HG03135 (cell line): ENCODE data around the gene PCYOX1L.

Experiments
- ATAC-seq: cut with Tn5 transposase; IDR thresholded peaks from one replicate; pipeline ENCODE4 v1.9.1; 2021; ENCODE audit warnings: mild to moderate bottlenecking, moderate library complexity; ENCODE audit not compliant: unreplicated experiment

Gene PCYOX1L

DNA sequence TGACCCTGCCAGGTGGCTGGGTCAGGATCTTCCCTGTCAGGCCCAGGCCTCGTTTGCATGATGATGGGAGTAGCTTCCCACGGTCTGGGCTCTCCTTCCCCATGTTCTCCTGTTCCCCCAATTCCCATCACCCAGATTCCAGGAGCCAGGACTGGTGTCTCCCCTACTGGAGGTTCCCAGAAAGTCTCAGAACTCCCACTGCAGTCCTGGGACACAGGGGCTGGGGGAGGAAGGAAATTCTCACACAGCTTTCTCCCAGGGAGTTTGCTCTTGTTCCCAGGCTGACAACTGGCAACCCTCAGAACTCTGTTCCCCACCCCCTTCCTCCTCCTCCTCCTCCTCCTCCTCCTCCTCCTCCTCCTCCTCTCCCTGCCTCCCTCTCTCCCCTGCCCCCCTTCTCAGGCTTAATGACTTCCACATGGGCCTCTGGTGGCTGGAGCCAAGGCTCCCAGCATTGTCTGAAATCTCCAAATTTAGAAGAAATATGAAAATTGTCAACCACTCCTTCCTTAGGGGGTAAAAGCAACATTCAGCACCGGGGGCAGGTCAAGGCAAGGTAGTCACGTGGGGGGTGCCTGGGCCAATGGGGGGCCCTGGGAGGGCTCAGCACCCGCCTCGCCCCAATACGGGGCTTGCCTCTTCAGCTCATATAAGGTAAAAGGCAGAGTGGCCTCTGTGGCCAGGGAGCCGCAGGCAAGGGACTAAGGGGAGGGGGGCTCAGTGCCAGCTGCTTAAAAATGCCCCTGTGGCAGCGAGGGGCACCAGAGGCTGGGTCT, 48.5 kb downstream of the PCYOX1L start:
- ATAC-seq, result no peak

- ATAC-seq, result no peak
Observed at GRCh38 chr5:149406979-149407306, 49.1 kb downstream of the PCYOX1L start.

DNA sequence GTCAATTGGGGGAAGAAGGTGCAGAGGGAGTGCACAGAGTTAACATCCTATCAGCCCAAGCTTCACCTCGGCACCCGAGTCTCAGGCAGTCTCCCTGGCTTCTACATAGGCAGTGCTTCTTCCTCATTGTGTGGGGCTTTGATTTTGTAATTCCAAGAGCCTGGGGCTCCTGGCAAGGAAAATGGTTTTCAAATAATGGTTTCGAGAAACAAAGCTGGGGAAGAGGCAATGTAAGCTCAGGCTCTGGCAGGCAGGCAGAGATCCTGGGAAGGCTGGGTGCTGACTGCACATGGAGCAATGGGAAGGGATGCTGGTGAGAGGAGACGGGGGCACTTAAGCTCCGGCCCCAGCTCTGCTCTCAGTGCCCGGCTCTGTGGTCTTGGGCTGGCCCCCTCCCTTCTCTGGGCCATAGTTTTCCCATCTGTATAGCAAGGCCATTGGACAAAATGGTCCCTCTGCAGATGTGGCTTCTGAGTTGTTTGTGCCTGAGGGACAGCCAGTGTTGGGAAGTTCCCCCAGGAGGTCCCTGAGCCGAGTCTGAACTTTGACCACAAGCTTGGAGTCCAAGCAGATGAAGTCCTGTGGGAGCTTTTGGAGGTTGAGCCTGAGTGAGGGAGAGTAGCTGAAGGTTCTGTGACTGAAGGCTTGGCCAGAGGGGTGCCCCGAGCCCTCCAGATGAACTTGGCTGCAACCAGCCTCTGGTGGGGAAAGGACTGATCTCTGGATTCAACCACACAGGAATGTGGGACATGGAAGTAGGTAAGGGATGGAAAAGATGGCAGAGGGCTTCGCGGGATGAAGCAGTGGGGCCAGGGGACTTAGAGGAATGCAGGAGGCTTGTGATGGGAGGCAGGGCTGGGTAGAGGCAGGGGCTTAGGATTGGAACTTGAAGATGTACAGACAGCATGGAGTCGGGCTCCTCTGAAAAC, 49.7 kb downstream of the PCYOX1L start:
- ATAC-seq, result no peak

DNA sequence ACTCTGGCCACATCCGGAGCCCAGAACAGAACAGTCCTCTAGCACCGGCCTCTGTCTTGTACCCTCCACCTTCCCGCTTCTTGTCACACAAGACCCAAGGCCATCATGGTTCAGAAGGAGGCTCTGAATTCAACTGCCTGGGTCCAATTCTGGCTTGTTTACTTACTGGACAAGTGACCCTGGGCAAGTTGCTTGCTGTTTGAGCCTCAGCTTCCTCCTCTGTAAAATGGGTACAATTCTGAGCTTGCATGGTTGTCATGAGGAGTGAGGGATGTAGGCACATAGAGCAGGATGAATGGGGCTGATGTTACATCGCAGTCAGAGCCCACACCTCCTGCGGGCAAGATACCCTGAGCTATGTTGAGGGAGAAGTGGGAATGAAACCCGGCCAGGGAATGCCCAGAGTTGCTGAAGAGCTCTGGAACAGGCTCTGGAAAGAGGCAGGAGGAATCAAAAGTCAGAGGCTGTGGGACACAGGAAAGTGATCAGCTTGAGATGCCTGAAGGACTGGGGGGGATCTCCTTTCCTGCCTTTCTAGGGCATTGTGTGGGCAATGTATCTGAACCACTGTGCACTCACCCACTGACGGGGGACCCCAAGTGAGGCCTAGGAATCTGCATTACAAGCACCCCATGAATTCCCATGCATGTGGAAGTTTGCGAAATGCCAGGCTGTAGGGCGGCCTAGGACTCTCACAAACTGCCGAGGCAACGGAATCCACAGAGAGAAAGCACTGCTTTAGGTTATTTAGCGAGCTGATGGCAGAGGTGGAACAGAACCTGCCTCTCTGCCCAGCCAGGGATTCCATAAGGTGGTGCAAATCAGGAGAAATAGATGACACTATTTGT, 50.6 kb downstream of the PCYOX1L start:
- no peak for ATAC-seq

GRCh38 chr5:149409268-149409948, 51.6 kb downstream of the PCYOX1L start:
- ATAC-seq, result no peak

- ATAC-seq, result no peak
Observed at GRCh38 chr5:149410071-149410470, 52.2 kb downstream of the PCYOX1L start.

GRCh38 chr5:149410721-149411432, 53.0 kb downstream of the PCYOX1L start:
- no peak for ATAC-seq

DNA sequence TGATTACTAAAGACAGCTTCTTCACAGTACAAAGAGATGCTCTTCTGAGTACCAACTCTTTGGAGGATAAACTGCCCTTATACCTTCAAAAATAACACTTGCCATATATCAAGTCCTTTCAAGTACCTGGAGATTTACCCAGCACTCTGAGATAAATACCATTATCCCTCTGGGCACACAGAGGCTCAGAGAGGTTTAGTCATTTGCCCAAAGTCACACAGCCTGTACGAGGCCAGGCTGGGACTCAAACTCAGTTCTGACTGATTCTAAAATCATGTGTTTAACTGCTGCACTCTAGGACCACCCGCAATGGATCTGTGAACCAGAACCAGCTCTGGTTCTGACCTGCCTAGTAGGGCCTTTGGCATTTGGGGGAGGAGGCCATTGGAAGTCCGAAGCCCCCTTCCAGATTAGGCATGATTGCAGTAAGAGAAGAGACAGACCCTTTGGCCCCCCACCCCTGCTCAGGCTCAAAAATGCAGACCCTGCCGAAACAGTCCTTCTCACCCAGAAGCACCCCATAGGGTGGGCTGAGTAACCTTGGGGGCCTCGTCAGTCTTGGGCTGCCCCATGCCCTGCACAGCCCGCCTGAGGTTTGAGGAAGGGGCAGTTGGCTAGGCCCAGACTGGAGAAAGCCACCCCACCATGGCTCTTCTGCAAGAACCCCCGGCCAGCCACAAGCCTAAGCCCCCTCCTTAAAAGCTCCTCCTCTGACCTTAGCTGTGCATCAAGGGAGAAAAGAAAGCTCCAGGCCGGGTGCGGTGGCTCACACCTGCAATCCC, 54.1 kb downstream of the PCYOX1L start:
- no peak for ATAC-seq

DNA sequence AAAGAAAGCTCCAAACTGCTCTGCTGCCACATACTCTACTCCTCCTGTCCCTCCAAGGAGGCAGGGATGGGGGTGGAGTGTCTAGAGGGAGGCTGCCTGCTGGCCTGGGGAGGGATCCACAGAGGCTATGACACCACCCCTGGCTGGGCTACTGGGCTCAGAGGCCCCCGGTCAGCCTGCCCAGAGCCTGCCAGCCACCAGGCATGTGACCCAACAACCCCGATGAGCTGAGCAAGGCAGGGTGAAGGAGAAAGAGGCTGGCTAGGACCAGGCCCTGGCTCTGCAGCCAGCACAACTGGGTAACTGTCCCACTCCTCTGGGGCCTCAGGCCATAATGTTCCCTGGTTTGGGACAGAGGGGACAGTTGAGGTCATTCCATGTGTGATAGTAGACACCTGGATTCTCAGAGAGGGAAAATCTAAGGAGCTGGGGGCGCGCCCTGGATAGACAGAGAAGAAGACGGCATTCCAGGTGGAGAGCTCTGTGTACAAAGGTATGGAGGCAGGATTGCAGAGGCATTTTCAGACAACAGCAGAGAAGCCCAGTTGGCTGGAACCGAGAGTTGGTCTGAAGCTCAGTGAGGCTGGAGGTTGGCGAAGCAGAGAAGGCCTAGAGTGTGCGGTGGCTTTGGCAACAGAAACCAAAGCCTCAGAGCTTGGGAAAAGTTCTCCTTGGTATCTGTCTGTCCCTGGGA, 55.1 kb downstream of the PCYOX1L start:
- no peak for ATAC-seq

DNA sequence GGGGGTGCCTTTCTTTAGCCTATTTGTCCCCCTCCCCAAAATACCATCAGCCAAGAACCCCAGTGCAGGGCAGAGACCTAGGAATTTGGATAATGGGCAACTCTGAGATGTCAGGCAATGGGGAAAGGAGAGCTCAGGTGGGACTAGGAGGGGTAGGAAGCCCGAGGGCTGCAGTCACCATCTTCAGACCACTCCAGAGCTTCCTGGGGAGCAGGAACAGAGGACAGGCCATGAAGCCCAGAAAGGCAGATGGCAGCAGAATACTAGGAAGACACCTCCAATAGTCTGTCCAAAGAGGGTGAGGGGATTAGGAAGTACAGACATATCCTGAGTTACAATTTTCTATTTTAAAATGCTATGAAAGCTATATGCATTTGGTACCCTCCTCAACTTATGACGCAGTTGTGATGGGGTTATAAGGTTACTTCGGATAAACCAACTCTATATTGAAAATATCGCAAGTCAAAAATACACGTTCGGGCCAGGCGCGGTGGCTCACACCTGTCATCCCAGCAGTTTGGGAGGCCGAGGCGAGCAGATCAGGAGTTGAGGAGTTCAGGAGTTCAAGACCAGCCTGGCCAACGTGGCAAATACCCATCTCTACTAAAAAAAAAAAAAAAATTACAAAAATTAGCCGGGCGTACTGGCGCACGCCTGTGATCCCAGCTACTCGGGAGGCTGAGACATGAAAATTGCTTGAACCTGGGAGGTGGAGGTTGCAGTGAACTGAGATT, 55.8 kb downstream of the PCYOX1L start:
- no peak for ATAC-seq

DNA sequence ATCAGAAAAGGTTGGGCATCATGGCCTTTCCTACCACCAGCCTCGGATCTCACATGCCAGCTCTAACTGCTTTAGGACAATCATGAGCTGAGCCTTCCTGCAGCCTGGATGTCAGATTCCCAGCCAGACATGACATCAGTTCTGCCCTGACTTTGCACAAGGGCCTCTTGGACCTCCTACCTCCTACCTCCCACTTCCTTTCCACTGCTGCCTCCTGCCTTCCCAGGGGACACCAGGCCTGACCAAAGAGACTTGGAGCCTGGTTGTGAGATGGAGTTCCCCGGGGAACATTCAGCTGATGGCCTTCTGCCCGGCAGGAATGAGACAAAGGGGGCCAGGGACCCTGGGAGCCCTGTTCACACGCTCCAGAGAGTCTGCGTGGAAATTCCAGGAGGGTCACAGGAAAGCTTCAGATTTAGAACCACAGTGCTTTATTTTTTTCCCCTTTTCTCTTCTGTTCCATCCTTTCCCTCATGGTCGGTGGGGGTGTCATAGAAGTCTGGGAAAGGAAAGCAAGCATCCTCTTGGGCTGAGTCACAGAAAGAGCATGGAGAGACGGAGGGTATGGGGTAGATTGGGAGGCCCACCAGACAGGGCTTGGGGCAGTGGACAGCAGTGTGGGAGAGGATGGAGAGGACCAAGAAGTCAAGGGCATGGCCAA, 56.7 kb downstream of the PCYOX1L start:
- no peak for ATAC-seq

GRCh38 chr5:149415066-149415967, 57.5 kb downstream of the PCYOX1L start:
- ATAC-seq, result no peak

DNA sequence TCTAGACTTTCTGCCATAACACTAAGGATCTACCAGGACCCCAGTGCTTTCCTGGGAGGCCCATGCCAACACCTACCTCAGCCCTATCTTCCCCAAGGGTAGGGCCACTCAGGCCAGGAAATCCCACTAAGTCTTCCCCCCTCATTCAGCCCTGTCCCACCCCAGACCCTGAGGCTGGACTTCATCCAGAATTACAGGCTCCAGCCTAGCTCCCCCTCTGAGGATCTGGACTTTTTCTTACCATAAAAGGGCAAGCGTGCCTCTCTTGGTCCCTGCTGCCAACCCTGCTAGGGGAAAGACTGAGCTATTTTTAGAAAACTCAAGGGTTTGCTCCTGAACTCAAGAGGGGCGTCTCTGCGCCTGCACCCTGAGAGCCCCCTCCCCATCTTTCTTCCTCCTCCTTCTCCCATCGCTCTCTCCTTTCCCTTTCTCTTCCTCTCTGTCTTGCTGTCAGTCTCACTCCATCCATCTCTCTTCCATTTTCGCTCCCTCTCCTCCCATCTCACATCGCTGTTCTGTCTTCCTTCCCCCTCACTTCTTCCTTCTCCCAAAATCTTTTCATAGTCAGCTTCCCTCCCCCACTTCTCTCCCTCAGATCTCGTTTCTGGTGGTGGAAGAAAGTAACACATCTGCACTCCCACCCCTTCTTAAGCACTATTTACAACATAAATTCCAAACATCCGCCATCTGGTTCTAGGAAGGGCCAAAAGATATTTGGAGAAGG, 59.3 kb downstream of the PCYOX1L start:
- no peak for ATAC-seq

- ATAC-seq, result no peak
Observed at GRCh38 chr5:149417711-149418368, 60.0 kb downstream of the PCYOX1L start.

GRCh38 chr5:149418910-149419531, 61.2 kb downstream of the PCYOX1L start:
- ATAC-seq, result no peak
